GM23248 (cell line): Measurements from ENCODE around the gene CSMD2.

Source experiments
- EZH2 ChIP-seq: fragments of 200-600 bp; sonication (generic); IDR thresholded peaks from 2 replicates; pipeline ENCODE4 v1.6.1; 2018; ENCODE audit warnings: antibody characterized with exemption, mild to moderate bottlenecking; ENCODE audit not compliant: insufficient read depth, poor library complexity, severe bottlenecking
- EZH2phosphoT487 ChIP-seq: fragments of 200-600 bp; sonication (generic); IDR thresholded peaks from 2 replicates; pipeline ENCODE4 v1.6.1; 2018; ENCODE audit warnings: antibody characterized with exemption, moderate library complexity, mild to moderate bottlenecking, low read depth; ENCODE audit not compliant: insufficient read depth

DNA sequence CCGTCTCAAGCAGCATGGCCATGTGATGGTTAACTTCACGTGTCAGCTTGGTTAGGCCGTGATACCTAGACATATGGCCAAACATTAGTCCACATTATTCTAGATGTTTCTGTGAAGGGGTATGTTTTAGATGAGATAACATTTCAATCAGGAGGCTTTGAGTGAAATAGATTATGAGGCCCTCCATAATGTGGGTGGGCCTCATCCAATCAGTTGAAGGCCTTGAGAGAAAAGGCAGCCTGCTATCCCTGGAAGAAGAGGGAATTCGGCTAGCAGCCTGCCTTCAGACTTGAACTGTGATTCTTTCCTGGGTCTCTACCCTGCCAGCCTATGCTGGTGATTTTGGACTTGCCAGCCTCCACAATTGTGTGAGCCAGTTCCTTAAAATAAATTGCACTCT, 602.5 kb downstream of the CSMD2 start:
- TF ChIP-seq EZH2phosphoT487 (no peak), EZH2 (no peak)
